K562 (cell line): ENCODE data around the gene SLC13A4. TPM values are rescaled to one million over a fixed set of nuclear protein-coding genes. Genes with fewer than 3 reads are reported as not detected.

Experiments used
- ATAC-seq: fragments of 200-7000 bp; cut with Tn5 transposase; 3 replicates; pipeline ENCODE4 v1.9.1; 2020; ENCODE audit warnings: moderate library complexity
- BruUV-seq: library from RNA; stranded (reverse); fragments of 400-500 nt; replicated peaks from 2 replicates; lab custom pipeline; 2021; lab: Mats Ljungman, UMichigan
- CTCF ChIA-PET: fragments of 300-600 bp; formaldehyde crosslinking; extraction: SDS; loops from one replicate; lab custom pipeline; 2021; ENCODE audit warnings: low intra/inter-chr PET ratio; lab: Yijun Ruan, JAX
- POLR2A ChIA-PET: fragments of 300-600, 350-650 bp; sonication (Branson Sonifier 250); formaldehyde crosslinking; extraction: SDS; loops from one replicate; lab custom pipeline; 2021; ENCODE audit warnings: antibody characterized with exemption, inconsistent platforms; lab: Yijun Ruan, JAX
- DNase-seq, 4 experiments: peaks; one replicate each; pipeline versions ENCODE4 v3.0.0 to v3.0.0-alpha.2; 2011 to 2018; ENCODE audit warnings: low spot score in 3 of 4, mixed read lengths in 3 of 4; ENCODE audit errors: extremely low read depth in 1 of 4
- FAIRE-seq: peaks from 2 replicates; lab custom pipeline; 2011; peaks lifted over from hg19 to GRCh38; lab: Jason Lieb, UNC
- H2AFZ ChIP-seq: 2 replicates; pipeline ENCODE4 v1.6.0; 2011; ENCODE audit warnings: low read depth, low read length, control low read depth, inconsistent platforms
- H3K27ac ChIP-seq: fragments of 200-600 bp; 3 replicates; pipeline ENCODE4 v1.8.0; 2011; ENCODE audit warnings: low read depth, mild to moderate bottlenecking, control low read depth, inconsistent platforms, low read length, moderate library complexity, mixed read lengths; ENCODE audit errors: extremely low read depth
- H3K27me3 ChIP-seq, 2 experiments: fragments of 300-600 bp in 1 of 2; 2 replicates in 1 of 2; 3 replicates in 1 of 2; pipeline versions ENCODE4 v1.6.0 to v1.8.0; 2011; ENCODE audit warnings: inconsistent platforms in 2 of 2, low read length in 2 of 2, mild to moderate bottlenecking in 1 of 2, mixed read lengths in 1 of 2, moderate library complexity in 1 of 2; ENCODE audit not compliant: control insufficient read depth in 2 of 2, insufficient read depth in 2 of 2
- H3K36me3 ChIP-seq: fragments of 300-600 bp; 3 replicates; pipeline ENCODE4 v1.8.0; 2011; ENCODE audit warnings: mild to moderate bottlenecking, low read length, inconsistent platforms; ENCODE audit not compliant: control insufficient read depth, insufficient read depth
- H3K4me1 ChIP-seq, 2 experiments: fragments of 200-600 bp in 1 of 2; replicated peaks in 1 of 2; 2 replicates in 1 of 2; 3 replicates in 1 of 2; pipeline versions ENCODE4 v1.5.1 to v1.8.0; 2011; ENCODE audit warnings: inconsistent platforms in 2 of 2, low read length in 2 of 2, mild to moderate bottlenecking in 1 of 2, mixed read lengths in 1 of 2, moderate library complexity in 1 of 2; ENCODE audit not compliant: control insufficient read depth in 2 of 2, insufficient read depth in 2 of 2
- H3K4me2 ChIP-seq: 2 replicates; pipeline ENCODE4 v1.6.1; 2011; ENCODE audit warnings: low read length, control low read depth, inconsistent platforms, mixed read lengths; ENCODE audit not compliant: insufficient read depth
- H3K4me3 ChIP-seq: fragments of 200-600 bp; sonication (generic), shearing (Covaris generic); 2 replicates; pipeline ENCODE4 v1.5.1; 2016; ENCODE audit warnings: control low read depth, inconsistent platforms
- H3K79me2 ChIP-seq: fragments of 200-600 bp; 3 replicates; pipeline ENCODE4 v1.8.0; 2011; ENCODE audit warnings: low read length, inconsistent platforms; ENCODE audit not compliant: control insufficient read depth, insufficient read depth
- H3K9ac ChIP-seq, 2 experiments: 2 replicates each; pipeline versions ENCODE4 v1.6.0 to v1.6.1; 2011; ENCODE audit warnings: low read depth in 2 of 2, low read length in 2 of 2, control low read depth in 1 of 2, inconsistent platforms in 1 of 2, mild to moderate bottlenecking in 1 of 2, mixed read lengths in 1 of 2; ENCODE audit not compliant: insufficient read depth in 1 of 2
- H3K9me1 ChIP-seq: one replicate; pipeline ENCODE4 v1.6.0; 2011; ENCODE audit warnings: inconsistent platforms, mild to moderate bottlenecking, low read length, moderate library complexity; ENCODE audit not compliant: control insufficient read depth, insufficient read depth
- H3K9me3 ChIP-seq: replicated peaks from 2 replicates; pipeline ENCODE4 v1.5.1; 2011; ENCODE audit warnings: low read depth, low read length, inconsistent platforms; ENCODE audit not compliant: control insufficient read depth, insufficient read depth
- H4K20me1 ChIP-seq: replicated peaks from 2 replicates; pipeline ENCODE4 v1.6.1; 2011; ENCODE audit warnings: low read length, inconsistent platforms, mixed read lengths; ENCODE audit not compliant: control insufficient read depth, insufficient read depth
- ASH1L ChIP-seq: fragments of 450-650 bp; IDR thresholded peaks from 2 replicates; pipeline ENCODE4 v1.6.1; 2018; ENCODE audit warnings: borderline replicate concordance, mild to moderate bottlenecking, low read depth; ENCODE audit not compliant: partially characterized antibody
- ATF7 ChIP-seq: fragments of 450-650 bp; IDR thresholded peaks from 2 replicates; pipeline ENCODE4 v1.7.1; 2014; ENCODE audit warnings: mild to moderate bottlenecking, moderate library complexity
- BRD9 ChIP-seq: fragments of 450-650 bp; IDR thresholded peaks from 2 replicates; pipeline ENCODE4 v1.6.1; 2018; ENCODE audit warnings: low read depth; ENCODE audit not compliant: partially characterized antibody
- CBFB ChIP-seq: sonication (generic); formaldehyde crosslinking; IDR thresholded peaks from 2 replicates; pipeline ENCODE4 v1.4.0; 2020; ENCODE audit warnings: mild to moderate bottlenecking, missing genetic modification reagents
- CC2D1A ChIP-seq: fragments of 450-650 bp; IDR thresholded peaks from 2 replicates; pipeline ENCODE4 v1.6.1; 2017; ENCODE audit warnings: mild to moderate bottlenecking
- ERF ChIP-seq: fragments of 450-650 bp; formaldehyde crosslinking; IDR thresholded peaks from 2 replicates; pipeline ENCODE4 v1.4.0; 2020; ENCODE audit warnings: mild to moderate bottlenecking, mixed read lengths
- MTF1 ChIP-seq: fragments of 250-450 bp; sonication (Bioruptor Pico); IDR thresholded peaks from 2 replicates; pipeline ENCODE4 v1.9.0; 2021; ENCODE audit warnings: moderate library complexity, mild to moderate bottlenecking, inconsistent platforms, borderline replicate concordance
- NCOA2 ChIP-seq, 2 experiments: fragments of 450-650 bp; IDR thresholded peaks; 2 replicates each; pipeline ENCODE4 v1.6.1; 2018; ENCODE audit warnings: mild to moderate bottlenecking in 2 of 2, moderate library complexity in 1 of 2; ENCODE audit not compliant: partially characterized antibody in 2 of 2
- NFIC ChIP-seq: fragments of 450-650 bp; IDR thresholded peaks from 2 replicates; pipeline ENCODE4 v1.6.1; 2017; ENCODE audit warnings: mild to moderate bottlenecking, inconsistent platforms
- NFXL1 ChIP-seq: fragments of 450-650 bp; formaldehyde crosslinking; IDR thresholded peaks from 2 replicates; pipeline ENCODE4 v1.4.0; 2021; ENCODE audit warnings: mild to moderate bottlenecking
- PHB2 ChIP-seq: fragments of 450-650 bp; IDR thresholded peaks from 2 replicates; pipeline ENCODE4 v1.6.1; 2017; ENCODE audit warnings: low read depth
- TCFL5 ChIP-seq: fragments of 250-450 bp; sonication (Bioruptor Pico); conservative IDR thresholded peaks from 2 replicates; pipeline ENCODE4 v1.6.1; 2021; ENCODE audit warnings: mild to moderate bottlenecking, moderate library complexity, matching md5 sums
- ZC3H4 ChIP-seq: sonication (generic); formaldehyde crosslinking; IDR thresholded peaks from 2 replicates; pipeline ENCODE4 v1.9.0; 2021; ENCODE audit warnings: missing genetic modification reagents, borderline replicate concordance
- ZNF239 ChIP-seq: fragments of 250-450 bp; sonication (Bioruptor Pico); IDR thresholded peaks from 2 replicates; pipeline ENCODE4 v1.4.0; 2020; ENCODE audit warnings: mild to moderate bottlenecking
- ZNF347 ChIP-seq: fragments of 450-650 bp; formaldehyde crosslinking; IDR thresholded peaks from 2 replicates; pipeline ENCODE4 v1.4.0; 2020; ENCODE audit warnings: low read depth, mild to moderate bottlenecking, moderate library complexity
- ZNF583 ChIP-seq: fragments of 250-450 bp; sonication (Bioruptor Pico); IDR thresholded peaks from 2 replicates; pipeline ENCODE4 v1.4.0; 2020
- ZNF699 ChIP-seq: fragments of 250-450 bp; sonication (Bioruptor Pico); IDR thresholded peaks from 2 replicates; pipeline ENCODE4 v1.8.0; 2021; ENCODE audit warnings: mild to moderate bottlenecking, moderate library complexity; ENCODE audit not compliant: insufficient replicate concordance
- ZNF766 ChIP-seq: fragments of 200-800 bp; sonication (Bioruptor generic); conservative IDR thresholded peaks from 2 replicates; pipeline ENCODE4 v1.6.1; 2016; ENCODE audit warnings: missing genetic modification characterization, missing compliant biosample characterization
- WGBS: fragments of 100-300 bp; shearing (Covaris generic); methylation state at CpG from one replicate; pipeline ENCODE4 v1.1.6; 2016; ENCODE audit warnings: low coverage, mixed read lengths; ENCODE audit not compliant: insufficient coverage; ENCODE audit errors: missing lambda C conversion rate; 5-methylcytosine and 5-hydroxymethylcytosine counted together
- in situ Hi-C: fragments of 300-500 bp; cut with MboI; formaldehyde crosslinking; loops from 4 replicates; pipeline ENCODE4 v1.15.0; 2018; ENCODE audit warnings: inconsistent platforms, mixed read lengths
- intact Hi-C: fragments of 100-400 bp; cut with micrococcal nuclease; formaldehyde crosslinking; loops from 2 replicates; pipeline ENCODE4 v1.14.2; 2022
- polyA plus RNA-seq, 8 experiments: library from polyadenylated mRNA; depleted of rRNA in 4 of 8; stranded (reverse) in 5 of 8; unstranded in 3 of 8; fragments of >200 nt; fragmentation: Nextera tagmentation in 2 of 8; fragmentation: Illumina TruSeq in 1 of 8; extraction: Ambion mirVana in 2 of 8; extraction: Trizol in 1 of 8; gene quantifications; 2 replicates each; pipeline versions ENCODE4 v1.2.1 to v1.2.3, GENCODE V29; 2011 to 2014; ENCODE audit warnings: inconsistent platforms in 1 of 8, missing spikeins in 1 of 8
- total RNA-seq, 7 experiments: library from RNA; depleted of rRNA in 6 of 7; stranded (reverse); fragments of >200 nt in 6 of 7; fragmentation: Illumina TruSeq in 2 of 7; extraction: Trizol in 2 of 7; gene quantifications; 2 replicates each; pipeline versions ENCODE4 v1.2.1 to v1.2.3, GENCODE V29; 2011 to 2021; ENCODE audit warnings: low replicate concordance in 1 of 7
- TF ChIP-seq, protein P1 (sequence below): sonication (generic); formaldehyde crosslinking; IDR thresholded peaks from 2 replicates; pipeline ENCODE4 v1.9.0; 2022; ENCODE audit warnings: mild to moderate bottlenecking, missing genetic modification reagents
- TF ChIP-seq, protein P2 (sequence below): fragments of 250-450 bp; sonication (Bioruptor Pico); IDR thresholded peaks from 2 replicates; pipeline ENCODE4 v1.4.0; 2020; ENCODE audit warnings: mild to moderate bottlenecking

Gene SLC13A4
- total and polyA plus RNA-seq, 9 of the 15 experiments (the other 6 are each of a cell fraction or from before 2014, with no cell fraction given) = 0.11 to 1.0 (median 0.36) TPM

DNA sequence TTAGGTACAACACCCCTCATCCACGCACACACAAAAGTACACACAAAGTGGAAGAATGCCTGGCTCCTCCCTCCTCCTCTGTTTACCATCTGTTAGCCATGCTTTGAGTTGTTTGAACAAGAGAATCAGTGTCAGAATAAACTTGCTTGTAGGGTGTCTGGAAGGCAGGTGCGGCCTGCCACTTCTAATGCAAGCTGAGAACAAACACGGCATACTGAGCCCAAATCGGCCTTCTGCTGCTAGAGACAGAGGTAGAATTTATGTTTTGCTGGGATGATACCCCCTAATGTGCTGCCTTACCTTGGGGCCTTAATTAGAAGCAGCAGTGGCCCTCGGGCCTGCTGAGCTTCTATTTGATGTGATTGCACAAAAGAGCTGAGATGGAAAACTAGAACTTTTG lies 45.5 kb upstream of the SLC13A4 start:
- Histone ChIP-seq H3K36me3 (no peaks in the 10 kb centered on the region), H3K9me1 (no peaks in the 10 kb centered on the region), H3K4me1 (0 out of 5 replicates have a peak, but pooled peaks cover 0 to 9% of the 10 kb centered on the region in 2 experiments), H2AFZ (no peak overlapping the region), H3K9ac (no peak overlapping the region), H4K20me1 (no peaks in the 10 kb centered on the region; the same call in 1 of the 2 replicates), H3K4me3 (no peak overlapping the region), H3K27me3 (peaks cover 9 to 18% of the 10 kb centered on the region in 2 experiments; a peak in 3 of 5 replicates), H3K27ac (no peak overlapping the region), H3K4me2 (no peak overlapping the region), H3K79me2 (no peaks in the 10 kb centered on the region), H3K9me3 (peaks cover 2% of the 10 kb centered on the region; the same call in 1 of the 2 replicates)
- in situ Hi-C loops = no loop called here
- no TSS peak for BruUV-seq
- CTCF ChIA-PET = no interaction called here
- POLR2A ChIA-PET = interaction anchor here (1.4 kb wide), 1 partner anchor 31 kb away, joined by 6 read pairs; no protein-coding TSS in a partner anchor
- intact Hi-C loops = no loop called here
- no peak for TF ChIP-seq ZNF766 (CRISPR knock-in tag)
- no peak for TF ChIP-seq BRD9
- TF ChIP-seq ZNF699 (CRISPR knock-in tag) = no peak
- no peak for TF ChIP-seq ZNF583 (CRISPR knock-in tag)
- TF ChIP-seq, protein P1, sequence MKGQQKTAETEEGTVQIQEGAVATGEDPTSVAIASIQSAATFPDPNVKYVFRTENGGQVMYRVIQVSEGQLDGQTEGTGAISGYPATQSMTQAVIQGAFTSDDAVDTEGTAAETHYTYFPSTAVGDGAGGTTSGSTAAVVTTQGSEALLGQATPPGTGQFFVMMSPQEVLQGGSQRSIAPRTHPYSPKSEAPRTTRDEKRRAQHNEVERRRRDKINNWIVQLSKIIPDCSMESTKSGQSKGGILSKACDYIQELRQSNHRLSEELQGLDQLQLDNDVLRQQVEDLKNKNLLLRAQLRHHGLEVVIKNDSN = no peak
- no peak for TF ChIP-seq CC2D1A
- TF ChIP-seq ZNF347 = no peak
- TF ChIP-seq ZNF239 (CRISPR knock-in tag) = no peak
- TF ChIP-seq TCFL5 = no peak
- TF ChIP-seq ASH1L = no peak
- no peak for TF ChIP-seq CBFB (CRISPR knock-in tag)
- TF ChIP-seq MTF1 = no peak
- no peak for TF ChIP-seq PHB2
- TF ChIP-seq ZC3H4 (CRISPR knock-in tag) = no peak
- TF ChIP-seq, protein P2, sequence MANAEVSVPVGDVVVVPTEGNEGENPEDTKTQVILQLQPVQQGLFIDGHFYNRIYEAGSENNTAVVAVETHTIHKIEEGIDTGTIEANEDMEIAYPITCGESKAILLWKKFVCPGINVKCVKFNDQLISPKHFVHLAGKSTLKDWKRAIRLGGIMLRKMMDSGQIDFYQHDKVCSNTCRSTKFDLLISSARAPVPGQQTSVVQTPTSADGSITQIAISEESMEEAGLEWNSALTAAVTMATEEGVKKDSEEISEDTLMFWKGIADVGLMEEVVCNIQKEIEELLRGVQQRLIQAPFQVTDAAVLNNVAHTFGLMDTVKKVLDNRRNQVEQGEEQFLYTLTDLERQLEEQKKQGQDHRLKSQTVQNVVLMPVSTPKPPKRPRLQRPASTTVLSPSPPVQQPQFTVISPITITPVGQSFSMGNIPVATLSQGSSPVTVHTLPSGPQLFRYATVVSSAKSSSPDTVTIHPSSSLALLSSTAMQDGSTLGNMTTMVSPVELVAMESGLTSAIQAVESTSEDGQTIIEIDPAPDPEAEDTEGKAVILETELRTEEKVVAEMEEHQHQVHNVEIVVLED = no peak
- no peak for TF ChIP-seq ERF
- no peak for TF ChIP-seq NFXL1 (CRISPR knock-in tag)
- no peak for TF ChIP-seq NCOA2 (IDR thresholded peaks at IDR 0.05; ENCODE audit: partially characterized antibody in 2 of 2)
- TF ChIP-seq NFIC = no peak
- no peak for TF ChIP-seq ATF7
- DNase-seq (no peak), FAIRE-seq (no peak), ATAC-seq (no peak)
- 30% methylated on average over 5 of the region's 5 CpGs for WGBS
